Gastrocnemius medialis (tissue), 4 donors: Measurements from ENCODE around the gene WDR35.

ENCODE experiments used
- POLR2A ChIP-seq, 2 donors: fragments of 450-650 bp; IDR thresholded peaks; one replicate each; pipeline ENCODE4 v1.6.1; 2017; ENCODE audit warnings: antibody characterized with exemption in 2 of 2, mild to moderate bottlenecking in 2 of 2, moderate library complexity in 2 of 2
- TF ChIP-seq, protein P1 (sequence below), 5 experiments: fragments of 450-650 bp in 3 of 5; fragments of 200-600 bp in 2 of 5; sonication (generic) in 2 of 5; IDR thresholded peaks in 4 of 5; conservative IDR thresholded peaks in 1 of 5; 1 replicate in 4 of 5; 2 replicates in 1 of 5; pipeline ENCODE4 v1.5.1; 2016 to 2019; ENCODE audit warnings: antibody characterized with exemption in 5 of 5, mild to moderate bottlenecking in 3 of 5, moderate library complexity in 3 of 5

GRCh38 chr2:20025065-20025786 is 35.3 kb upstream of the WDR35 start:
- TF ChIP-seq, protein P1, sequence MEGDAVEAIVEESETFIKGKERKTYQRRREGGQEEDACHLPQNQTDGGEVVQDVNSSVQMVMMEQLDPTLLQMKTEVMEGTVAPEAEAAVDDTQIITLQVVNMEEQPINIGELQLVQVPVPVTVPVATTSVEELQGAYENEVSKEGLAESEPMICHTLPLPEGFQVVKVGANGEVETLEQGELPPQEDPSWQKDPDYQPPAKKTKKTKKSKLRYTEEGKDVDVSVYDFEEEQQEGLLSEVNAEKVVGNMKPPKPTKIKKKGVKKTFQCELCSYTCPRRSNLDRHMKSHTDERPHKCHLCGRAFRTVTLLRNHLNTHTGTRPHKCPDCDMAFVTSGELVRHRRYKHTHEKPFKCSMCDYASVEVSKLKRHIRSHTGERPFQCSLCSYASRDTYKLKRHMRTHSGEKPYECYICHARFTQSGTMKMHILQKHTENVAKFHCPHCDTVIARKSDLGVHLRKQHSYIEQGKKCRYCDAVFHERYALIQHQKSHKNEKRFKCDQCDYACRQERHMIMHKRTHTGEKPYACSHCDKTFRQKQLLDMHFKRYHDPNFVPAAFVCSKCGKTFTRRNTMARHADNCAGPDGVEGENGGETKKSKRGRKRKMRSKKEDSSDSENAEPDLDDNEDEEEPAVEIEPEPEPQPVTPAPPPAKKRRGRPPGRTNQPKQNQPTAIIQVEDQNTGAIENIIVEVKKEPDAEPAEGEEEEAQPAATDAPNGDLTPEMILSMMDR (IDR thresholded peaks at IDR 0.05 in 4 of 5, conservative IDR thresholded peaks at IDR 0.05 in 1 of 5): no peak
- no peak for TF ChIP-seq POLR2A (IDR thresholded peaks at IDR 0.05)
